GM12878 (cell line): ENCODE measurements around the gene BSN.

Experiments used
- CHD2 ChIP-seq: IDR thresholded peaks from 2 replicates; pipeline ENCODE4 v1.6.1; 2011; ENCODE audit warnings: low read depth, low read length, improper control_type of control experiment, borderline replicate concordance
- EZH2 ChIP-seq: IDR thresholded peaks from 2 replicates; pipeline ENCODE4 v1.6.1; 2012; ENCODE audit warnings: low read depth, mild to moderate bottlenecking, control low read depth, inconsistent platforms, low read length, borderline replicate concordance; ENCODE audit not compliant: control insufficient read depth
- NFIC ChIP-seq: IDR thresholded peaks from 2 replicates; pipeline ENCODE4 v1.6.1; 2012; ENCODE audit warnings: low read depth, mild to moderate bottlenecking, inconsistent platforms, low read length, moderate library complexity
- NFYB ChIP-seq: IDR thresholded peaks from 2 replicates; pipeline ENCODE4 v1.6.1; 2011; ENCODE audit warnings: low read depth, mild to moderate bottlenecking, low read length, improper control_type of control experiment, moderate library complexity; ENCODE audit not compliant: insufficient read depth
- POLR2A ChIP-seq: IDR thresholded peaks from 2 replicates; pipeline ENCODE4 v1.6.1; 2011; ENCODE audit warnings: low read depth, mild to moderate bottlenecking, low read length
- RAD21 ChIP-seq: IDR thresholded peaks from 2 replicates; pipeline ENCODE4 v1.6.1; 2011; ENCODE audit warnings: mild to moderate bottlenecking, low read depth, low read length, moderate library complexity; ENCODE audit not compliant: insufficient read depth
- STAT1 ChIP-seq: fragments of 450-650 bp; conservative IDR thresholded peaks from 2 replicates; pipeline ENCODE4 v1.6.1; 2014; ENCODE audit warnings: antibody characterized with exemption, mild to moderate bottlenecking
- TCF12 ChIP-seq: IDR thresholded peaks from 2 replicates; pipeline ENCODE4 v1.6.1; 2011; ENCODE audit warnings: low read depth, mild to moderate bottlenecking, low read length
- YY1 ChIP-seq: IDR thresholded peaks from 2 replicates; pipeline ENCODE4 v1.6.1; 2011; ENCODE audit warnings: low read depth, mild to moderate bottlenecking, low read length
- ZSCAN29 ChIP-seq: fragments of 450-650 bp; IDR thresholded peaks from 2 replicates; pipeline ENCODE4 v1.6.1; 2017; ENCODE audit warnings: mild to moderate bottlenecking, moderate library complexity
- TF ChIP-seq, protein P1 (sequence below), 3 experiments: IDR thresholded peaks in 2 of 3; conservative IDR thresholded peaks in 1 of 3; 2 replicates each; pipeline ENCODE4 v1.5.1; 2011; ENCODE audit warnings: low read depth in 3 of 3, low read length in 3 of 3, mild to moderate bottlenecking in 3 of 3, control low read depth in 2 of 3, moderate library complexity in 2 of 3, inconsistent platforms in 1 of 3, mixed read lengths in 1 of 3; ENCODE audit not compliant: control insufficient read depth in 2 of 3, insufficient read depth in 1 of 3; ENCODE audit errors: extremely low read depth in 1 of 3

- TF ChIP-seq, protein P1, sequence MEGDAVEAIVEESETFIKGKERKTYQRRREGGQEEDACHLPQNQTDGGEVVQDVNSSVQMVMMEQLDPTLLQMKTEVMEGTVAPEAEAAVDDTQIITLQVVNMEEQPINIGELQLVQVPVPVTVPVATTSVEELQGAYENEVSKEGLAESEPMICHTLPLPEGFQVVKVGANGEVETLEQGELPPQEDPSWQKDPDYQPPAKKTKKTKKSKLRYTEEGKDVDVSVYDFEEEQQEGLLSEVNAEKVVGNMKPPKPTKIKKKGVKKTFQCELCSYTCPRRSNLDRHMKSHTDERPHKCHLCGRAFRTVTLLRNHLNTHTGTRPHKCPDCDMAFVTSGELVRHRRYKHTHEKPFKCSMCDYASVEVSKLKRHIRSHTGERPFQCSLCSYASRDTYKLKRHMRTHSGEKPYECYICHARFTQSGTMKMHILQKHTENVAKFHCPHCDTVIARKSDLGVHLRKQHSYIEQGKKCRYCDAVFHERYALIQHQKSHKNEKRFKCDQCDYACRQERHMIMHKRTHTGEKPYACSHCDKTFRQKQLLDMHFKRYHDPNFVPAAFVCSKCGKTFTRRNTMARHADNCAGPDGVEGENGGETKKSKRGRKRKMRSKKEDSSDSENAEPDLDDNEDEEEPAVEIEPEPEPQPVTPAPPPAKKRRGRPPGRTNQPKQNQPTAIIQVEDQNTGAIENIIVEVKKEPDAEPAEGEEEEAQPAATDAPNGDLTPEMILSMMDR (IDR thresholded peaks at IDR 0.05 in 2 of 3, conservative IDR thresholded peaks at IDR 0.05 in 1 of 3; ENCODE audit: control insufficient read depth in 2 of 3, extremely low read depth in 1 of 3, insufficient read depth in 1 of 3, low read depth in 3 of 3, low read length in 3 of 3), result no peak
- TF ChIP-seq POLR2A (no peak), RAD21 (no peak), NFYB (no peak), STAT1 (no peak), CHD2 (no peak), EZH2 (no peak), NFIC (no peak), YY1 (no peak), ZSCAN29 (no peak), TCF12 (no peak)
These were observed 14.7 kb downstream of the BSN start for GRCh38 chr3:49568965-49569364.
